ENCODE data around the gene HTR1E. TPM values are rescaled to one million over a fixed set of nuclear protein-coding genes. Genes with fewer than 3 reads are reported as not detected.
"Not testable (repeated sequence)": the region's sequence is repeated elsewhere in the genome, so short reads cannot be mapped to it uniquely, and the experiment has no call there.

The HTR1E gene
- total RNA-seq, 1 donor from 2014 or later = not detected

GRCh38 chr6:86964029-86964579 lies 26.8 kb downstream of the HTR1E start:
- DNase-seq (ENCODE audit: missing footprints) (no peak), ATAC-seq (no peak)
- intact Hi-C loops (cut with DNase I) = no loop called here

GRCh38 chr6:86966271-86966670 lies 28.9 kb downstream of the HTR1E start:
- DNase-seq (ENCODE audit: missing footprints) (no peak), ATAC-seq (no peak)
- intact Hi-C loops (cut with DNase I) = no loop called here

- intact Hi-C loops (cut with DNase I) = no loop called here
- no peak for ATAC-seq
- no peak for DNase-seq (ENCODE audit: missing footprints)
Observed at GRCh38 chr6:86969573-86969972, 32.2 kb downstream of the HTR1E start.

GRCh38 chr6:86973088-86973487 lies 35.8 kb downstream of the HTR1E start:
- ATAC-seq (no peak), DNase-seq (ENCODE audit: missing footprints) (no peak)
- intact Hi-C loops (cut with DNase I) = no loop called here

GRCh38 chr6:86978251-86978650 lies 40.9 kb downstream of the HTR1E start:
- intact Hi-C loops (cut with DNase I) = no loop called here
- DNase-seq (ENCODE audit: missing footprints) (no peak), ATAC-seq (no peak)

GRCh38 chr6:87001494-87001893 lies 64.2 kb downstream of the HTR1E start:
- ATAC-seq (no peak), DNase-seq (ENCODE audit: missing footprints) (no peak)
- intact Hi-C loops (cut with DNase I) = no loop called here

GRCh38 chr6:87002391-87002790 lies 65.1 kb downstream of the HTR1E start:
- intact Hi-C loops (cut with DNase I); ATAC-seq; DNase-seq (ENCODE audit: missing footprints): not testable (repeated sequence)

- ATAC-seq; DNase-seq (ENCODE audit: missing footprints); intact Hi-C loops (cut with DNase I): not testable (repeated sequence)
Observed at GRCh38 chr6:87006541-87006940, 69.2 kb downstream of the HTR1E start.

- ATAC-seq; DNase-seq (ENCODE audit: missing footprints); intact Hi-C loops (cut with DNase I): not testable (repeated sequence)
Observed at GRCh38 chr6:87009581-87009980, 72.3 kb downstream of the HTR1E start.

GRCh38 chr6:87012035-87012434 lies 74.7 kb downstream of the HTR1E start:
- no peak for ATAC-seq
- intact Hi-C loops (cut with DNase I) = no loop called here

GRCh38 chr6:87012743-87013142 lies 75.4 kb downstream of the HTR1E start:
- intact Hi-C loops (cut with DNase I) = no loop called here
- DNase-seq (ENCODE audit: missing footprints) = no peak
- ATAC-seq = no peak

More at GRCh38 chr6:87012035-87012434, 74.7 kb downstream of the HTR1E start:
- no peak for DNase-seq (ENCODE audit: missing footprints)

- no peak for ATAC-seq
- intact Hi-C loops (cut with DNase I) = no loop called here
- DNase-seq (ENCODE audit: missing footprints) = no peak
Observed at GRCh38 chr6:87016772-87017171, 79.4 kb downstream of the HTR1E start.

GRCh38 chr6:87027021-87027420 lies 89.7 kb downstream of the HTR1E start:
- intact Hi-C loops (cut with DNase I) = no loop called here
- no peak for ATAC-seq
- DNase-seq (ENCODE audit: missing footprints) = no peak

- ATAC-seq = no peak
- no peak for DNase-seq (ENCODE audit: missing footprints)
- intact Hi-C loops (cut with DNase I) = no loop called here
Observed at GRCh38 chr6:87029711-87030314, 92.5 kb downstream of the HTR1E start.

- no peak for DNase-seq (ENCODE audit: missing footprints)
- no peak for ATAC-seq
- intact Hi-C loops (cut with DNase I) = no loop called here
Observed at GRCh38 chr6:87040729-87041128, 103.4 kb downstream of the HTR1E start.

- DNase-seq (ENCODE audit: missing footprints) (no peak), ATAC-seq (no peak)
- intact Hi-C loops (cut with DNase I) = no loop called here
Observed at GRCh38 chr6:87045521-87046075, 108.3 kb downstream of the HTR1E start.

GRCh38 chr6:87049779-87050178 lies 112.5 kb downstream of the HTR1E start:
- intact Hi-C loops (cut with DNase I) = no loop called here
- ATAC-seq = no peak
- no peak for DNase-seq (ENCODE audit: missing footprints)

GRCh38 chr6:87053312-87053711 lies 116.0 kb downstream of the HTR1E start:
- intact Hi-C loops (cut with DNase I) = no loop called here
- DNase-seq (ENCODE audit: missing footprints) = no peak

GRCh38 chr6:87054143-87054833 lies 117.0 kb downstream of the HTR1E start:
- no peak for ATAC-seq
- intact Hi-C loops (cut with DNase I) = no loop called here
- no peak for DNase-seq (ENCODE audit: missing footprints)

More at GRCh38 chr6:87053312-87053711, 116.0 kb downstream of the HTR1E start:
- ATAC-seq = no peak

- intact Hi-C loops (cut with DNase I) = no loop called here
- DNase-seq (ENCODE audit: missing footprints) (peak; percentile 45), ATAC-seq (no peak)
Observed at GRCh38 chr6:87059943-87060342, 122.6 kb downstream of the HTR1E start.

All from Right ventricle myocardium inferior (tissue), 1 donor.